Neural progenitor cell (in vitro differentiated cells): Measurements from ENCODE around the gene TTLL10. TPM values are rescaled to one million over a fixed set of nuclear protein-coding genes. Genes with fewer than 3 reads are reported as not detected.

ENCODE experiments used
- DNase-seq: peaks from one replicate; pipeline ENCODE4 v3.0.0-alpha.2; 2016; ENCODE audit warnings: low spot score
- H2AFZ ChIP-seq: fragments of 200-600 bp; sonication (generic); replicated peaks from 2 replicates; pipeline ENCODE4 v1.6.1; 2016; ENCODE audit warnings: antibody characterized with exemption
- H3F3A ChIP-seq: fragments of 200-600 bp; sonication (generic); 2 replicates; pipeline ENCODE4 v1.6.1; 2016; ENCODE audit warnings: antibody characterized with exemption, low read depth
- H3K27ac ChIP-seq: fragments of 200-600 bp; sonication (generic); 2 replicates; pipeline ENCODE4 v1.5.1; 2016; ENCODE audit warnings: mild to moderate bottlenecking
- H3K27me3 ChIP-seq: fragments of 200-600 bp; sonication (generic); 2 replicates; pipeline ENCODE4 v1.6.1; 2016; ENCODE audit warnings: mild to moderate bottlenecking, moderate library complexity
- H3K36me3 ChIP-seq: fragments of 200-600 bp; sonication (generic); 2 replicates; pipeline ENCODE4 v1.5.1; 2016
- H3K4me1 ChIP-seq: fragments of 200-600 bp; sonication (generic); 2 replicates; pipeline ENCODE4 v1.6.1; 2016; ENCODE audit warnings: mixed run types
- H3K4me2 ChIP-seq: fragments of 200-600 bp; sonication (generic); 2 replicates; pipeline ENCODE4 v1.6.1; 2016
- H3K4me3 ChIP-seq: fragments of 200-600 bp; sonication (generic); 2 replicates; pipeline ENCODE4 v1.5.1; 2016
- H3K79me2 ChIP-seq: fragments of 200-600 bp; sonication (generic); 2 replicates; pipeline ENCODE4 v1.6.1; 2016; ENCODE audit warnings: low read depth
- H3K9ac ChIP-seq: fragments of 200-600 bp; sonication (generic); 2 replicates; pipeline ENCODE4 v1.6.1; 2016
- H3K9me3 ChIP-seq: fragments of 200-600 bp; sonication (generic); 2 replicates; pipeline ENCODE4 v1.5.1; 2016; ENCODE audit warnings: low read depth
- H4K20me1 ChIP-seq: fragments of 200-600 bp; sonication (generic); 2 replicates; pipeline ENCODE4 v1.6.1; 2016; ENCODE audit warnings: low read depth
- H3K27ac Mint-ChIP-seq: 3 replicates; pipeline ENCODE4 v1.8.0; 2021; ENCODE audit warnings: mixed read lengths
- H3K27me3 Mint-ChIP-seq: 2 replicates; pipeline ENCODE4 v1.8.0; 2022; ENCODE audit warnings: low read depth, mild to moderate bottlenecking, inconsistent platforms, moderate library complexity, mixed read lengths; ENCODE audit not compliant: insufficient read depth
- H3K36me3 Mint-ChIP-seq: 3 replicates; pipeline ENCODE4 v1.8.0; 2021; ENCODE audit warnings: mixed read lengths
- H3K4me1 Mint-ChIP-seq: 3 replicates; pipeline ENCODE4 v1.8.0; 2021; ENCODE audit warnings: mixed read lengths
- H3K4me3 Mint-ChIP-seq: 3 replicates; pipeline ENCODE4 v1.8.0; 2021; ENCODE audit warnings: mild to moderate bottlenecking, moderate library complexity, mixed read lengths
- H3K9me3 Mint-ChIP-seq: 3 replicates; pipeline ENCODE4 v1.8.0; 2020; ENCODE audit warnings: mixed read lengths
- CTCF ChIP-seq: fragments of 200-600 bp; sonication (generic); IDR thresholded peaks from 2 replicates; pipeline ENCODE4 v1.5.1; 2017; ENCODE audit warnings: antibody characterized with exemption, mild to moderate bottlenecking
- EZH2 ChIP-seq: fragments of 200-600 bp; sonication (generic); IDR thresholded peaks from 2 replicates; pipeline ENCODE4 v1.6.1; 2017; ENCODE audit warnings: antibody characterized with exemption, mild to moderate bottlenecking, moderate library complexity
- EZH2phosphoT487 ChIP-seq: fragments of 200-600 bp; sonication (generic); IDR thresholded peaks from 2 replicates; pipeline ENCODE4 v1.6.1; 2017; ENCODE audit warnings: antibody characterized with exemption
- total RNA-seq: library from RNA; depleted of rRNA; stranded (reverse); fragments of >200 nt; gene quantifications from 2 replicates; pipeline ENCODE4 v1.2.3, GENCODE V29; 2015; ENCODE audit warnings: low replicate concordance

TTLL10 gene
- total RNA-seq, 1 donor from 2014 or later, result not detected

- Histone ChIP-seq H3K27ac (no peak overlapping the region), H3F3A (peaks cover 7% of the 10 kb centered on the region), H3K9ac (no peak overlapping the region), H3K9me3 (peaks cover 4% of the 10 kb centered on the region), H3K79me2 (no peaks in the 10 kb centered on the region), H3K36me3 (no peaks in the 10 kb centered on the region), H3K4me2 (no peak overlapping the region), H4K20me1 (no peaks in the 10 kb centered on the region), H2AFZ (no peak overlapping the region), H3K27me3 (peaks cover 24% of the 10 kb centered on the region), H3K4me1 (peaks cover 3% of the 10 kb centered on the region), H3K4me3 (no peak overlapping the region)
- H3K4me3 Mint-ChIP-seq, result no peak overlapping the region
- peaks cover 12% of the 10 kb centered on the region for H3K9me3 Mint-ChIP-seq
- H3K27ac Mint-ChIP-seq, result no peak overlapping the region
- peaks cover 4% of the 10 kb centered on the region for H3K27me3 Mint-ChIP-seq
- TF ChIP-seq EZH2 (no peak), EZH2phosphoT487 (no peak), CTCF (no peak)
- H3K36me3 Mint-ChIP-seq, result peaks cover 2% of the 10 kb centered on the region
- no peak for DNase-seq
- H3K4me1 Mint-ChIP-seq, result peaks cover 6% of the 10 kb centered on the region
These were observed 23.5 kb downstream of the TTLL10 start for GRCh38 chr1:1197188-1197500.

GRCh38 chr1:1197551-1198422 is 24.1 kb downstream of the TTLL10 start:
- Histone ChIP-seq H3K27ac (no peak overlapping the region), H3K36me3 (no peaks in the 10 kb centered on the region), H4K20me1 (no peaks in the 10 kb centered on the region), H3K79me2 (no peaks in the 10 kb centered on the region), H3F3A (peaks cover 7% of the 10 kb centered on the region), H3K9me3 (peaks cover 4% of the 10 kb centered on the region), H3K9ac (no peak overlapping the region), H3K27me3 (peaks cover 27% of the 10 kb centered on the region), H3K4me2 (no peak overlapping the region), H2AFZ (no peak overlapping the region), H3K4me3 (no peak overlapping the region), H3K4me1 (peaks cover 3% of the 10 kb centered on the region)
- DNase-seq, result no peak
- Mint-ChIP-seq H3K9me3 (peaks cover 12% of the 10 kb centered on the region), H3K4me1 (peaks cover 6% of the 10 kb centered on the region), H3K27ac (no peak overlapping the region), H3K27me3 (peaks cover 4% of the 10 kb centered on the region), H3K4me3 (no peak overlapping the region), H3K36me3 (peaks cover 2% of the 10 kb centered on the region)
- TF ChIP-seq CTCF (no peak), EZH2 (no peak), EZH2phosphoT487 (no peak)

- H3K27me3 Mint-ChIP-seq, result peaks cover 4% of the 10 kb centered on the region
- no peaks in the 10 kb centered on the region for H3K79me2 ChIP-seq
- peaks cover 35% of the 10 kb centered on the region for H3K27me3 ChIP-seq
- H3K9me3 ChIP-seq, result peaks cover 4% of the 10 kb centered on the region
- H3F3A ChIP-seq, result peaks cover 7% of the 10 kb centered on the region
- no peak overlapping the region for H3K27ac Mint-ChIP-seq
- peaks cover 6% of the 10 kb centered on the region for H3K4me1 Mint-ChIP-seq
- H4K20me1 ChIP-seq, result no peaks in the 10 kb centered on the region
- H3K27ac ChIP-seq, result no peak overlapping the region
- peaks cover 2% of the 10 kb centered on the region for H3K36me3 Mint-ChIP-seq
- H3K9me3 Mint-ChIP-seq, result peaks cover 12% of the 10 kb centered on the region
- no peak overlapping the region for H3K4me3 ChIP-seq
- no peak overlapping the region for H3K4me3 Mint-ChIP-seq
- TF ChIP-seq EZH2 (no peak), CTCF (no peak), EZH2phosphoT487 (no peak)
- H3K4me2 ChIP-seq, result no peak overlapping the region
- H3K4me1 ChIP-seq, result peaks cover 3% of the 10 kb centered on the region
- no peak overlapping the region for H3K9ac ChIP-seq
- DNase-seq, result no peak
- H2AFZ ChIP-seq, result no peak overlapping the region
- H3K36me3 ChIP-seq, result no peaks in the 10 kb centered on the region
These were observed 24.9 kb downstream of the TTLL10 start for GRCh38 chr1:1198423-1199140.
